Thyroid gland (tissue), 4 donors: ENCODE results near the gene PKD1. TPM values are rescaled to one million over a fixed set of nuclear protein-coding genes. Genes with fewer than 3 reads are reported as not detected.

Experiments used
- DNase-seq, 2 donors: peaks; one replicate each; pipeline ENCODE4 v3.0.0-alpha.2; 2019
- H3K27ac ChIP-seq, 3 donors: fragments of 200-600 bp; sonication (generic); 1 replicate in 2 of 3; 2 replicates in 1 of 3; pipeline ENCODE4 v1.5.1; 2016 to 2019; ENCODE audit warnings: mild to moderate bottlenecking in 1 of 3, moderate library complexity in 1 of 3
- H3K27me3 ChIP-seq: fragments of 200-600 bp; sonication (generic); one replicate; pipeline ENCODE4 v1.5.1; 2019
- H3K36me3 ChIP-seq, 2 donors: fragments of 200-600 bp; sonication (generic); one replicate each; pipeline ENCODE4 v1.5.1; 2016 to 2019
- H3K4me1 ChIP-seq, 2 donors: fragments of 200-600 bp; sonication (generic); one replicate each; pipeline ENCODE4 v1.5.1; 2017 to 2019
- H3K4me3 ChIP-seq, 3 donors: fragments of 200-600 bp; sonication (generic); replicated peaks in 1 of 3; 1 replicate in 2 of 3; 2 replicates in 1 of 3; pipeline ENCODE4 v1.5.1; 2016; ENCODE audit warnings: mild to moderate bottlenecking in 1 of 3
- H3K9me3 ChIP-seq: fragments of 200-600 bp; sonication (generic); one replicate; pipeline ENCODE4 v1.5.1; 2017
- CTCF ChIP-seq, 6 experiments: fragments of 200-600 bp in 3 of 6; fragments of 450-650 bp in 3 of 6; sonication (generic) in 3 of 6; IDR thresholded peaks; one replicate each; pipeline ENCODE4 v1.5.1; 2016 to 2019; ENCODE audit warnings: antibody characterized with exemption in 6 of 6, mild to moderate bottlenecking in 2 of 6, inconsistent platforms in 1 of 6, moderate library complexity in 1 of 6
- POLR2A ChIP-seq, 2 donors: fragments of 450-650 bp; IDR thresholded peaks; one replicate each; pipeline ENCODE4 v1.6.1; 2017; ENCODE audit warnings: antibody characterized with exemption in 2 of 2, mild to moderate bottlenecking in 2 of 2, moderate library complexity in 1 of 2
- WGBS, 2 donors: methylation state at CpG; one replicate each; pipeline ENCODE4 v1.1.5; 2017; 5-methylcytosine and 5-hydroxymethylcytosine counted together
- intact Hi-C: fragments of 100-400 bp; cut with DNase I; formaldehyde crosslinking; loops from one replicate; pipeline ENCODE4 v1.15.1; 2023
- total RNA-seq, 4 donors: library from RNA; depleted of rRNA; stranded (reverse); fragments of >200 nt; gene quantifications; one replicate each; pipeline ENCODE4 v1.2.3, GENCODE V29; 2016

Gene PKD1
- total RNA-seq, 4 donors from 2014 or later, result 66.9 to 153 (median 87.7) TPM

GRCh38 chr16:2061526-2061925 is 74.2 kb downstream of the PKD1 start:
- peaks cover 26 to 36% of the 10 kb centered on the region in 2 donors for H3K36me3 ChIP-seq
- TF ChIP-seq POLR2A (IDR thresholded peaks at IDR 0.05), result no peak
- TF ChIP-seq CTCF (IDR thresholded peaks at IDR 0.05), result no peak
- H3K9me3 ChIP-seq, result no peaks in the 10 kb centered on the region
- WGBS, 2 donors, result 89 to 91% methylated on average over 10 to 13 of the region's 13 CpGs
- no peak overlapping the region for H3K27ac ChIP-seq
- no peak overlapping the region for H3K4me3 ChIP-seq
- H3K27me3 ChIP-seq, result no peaks in the 10 kb centered on the region
- no peak for DNase-seq
- H3K4me1 ChIP-seq, result peaks cover 16 to 21% of the 10 kb centered on the region in 2 donors
- intact Hi-C loops, result no loop called here

GRCh38 chr16:2061023-2061422 is 74.7 kb downstream of the PKD1 start:
- H3K4me3 ChIP-seq, result no peak overlapping the region
- TF ChIP-seq CTCF (IDR thresholded peaks at IDR 0.05) (no peak), POLR2A (IDR thresholded peaks at IDR 0.05) (no peak)
- H3K9me3 ChIP-seq, result no peaks in the 10 kb centered on the region
- no peaks in the 10 kb centered on the region for H3K27me3 ChIP-seq
- 91 to 100% methylated on average over 7 to 13 of the region's 18 CpGs for WGBS, 2 donors
- peaks cover 16 to 25% of the 10 kb centered on the region in 2 donors for H3K4me1 ChIP-seq
- peaks cover 22 to 33% of the 10 kb centered on the region in 2 donors for H3K36me3 ChIP-seq
- intact Hi-C loops, result no loop called here
- DNase-seq, result no peak
- no peak overlapping the region for H3K27ac ChIP-seq

GRCh38 chr16:2060346-2060745 is 75.4 kb downstream of the PKD1 start:
- no peak overlapping the region for H3K4me3 ChIP-seq
- no peaks in the 10 kb centered on the region for H3K27me3 ChIP-seq
- WGBS, 2 donors, result 91 to 96% methylated on average over 9 to 15 of the region's 17 CpGs
- DNase-seq, result no peak
- H3K9me3 ChIP-seq, result no peaks in the 10 kb centered on the region
- TF ChIP-seq CTCF (IDR thresholded peaks at IDR 0.05) (no peak), POLR2A (IDR thresholded peaks at IDR 0.05) (no peak)
- peaks cover 16 to 25% of the 10 kb centered on the region in 2 donors for H3K4me1 ChIP-seq
- H3K27ac ChIP-seq, result no peak overlapping the region
- intact Hi-C loops, result no loop called here
- H3K36me3 ChIP-seq, result peaks cover 16 to 26% of the 10 kb centered on the region in 2 donors

DNA sequence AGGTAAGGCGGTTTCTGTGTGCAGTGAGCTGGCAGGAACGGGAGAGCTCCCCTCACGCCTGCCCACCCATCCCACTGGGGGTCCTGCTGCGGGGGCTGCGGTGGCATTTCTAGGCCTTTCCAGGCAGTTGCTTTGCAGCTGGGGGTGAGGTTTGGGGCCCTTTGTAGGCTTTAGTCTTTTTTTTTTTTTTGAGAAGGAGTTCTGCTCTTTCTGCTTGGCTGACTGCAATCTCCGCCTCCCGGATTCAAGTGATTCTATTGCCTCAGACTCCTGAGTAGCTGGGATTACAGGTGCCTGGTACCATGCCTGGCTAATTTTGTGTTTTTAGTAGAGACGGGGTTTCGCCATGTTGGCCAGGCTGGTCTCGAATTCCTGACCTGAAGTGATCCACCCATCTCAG is 76.8 kb downstream of the PKD1 start:
- H3K4me1 ChIP-seq, result peaks cover 16 to 32% of the 10 kb centered on the region in 2 donors
- H3K27ac ChIP-seq, result peak overlapping the region; percentile 78 to 88 (median 81)
- H3K27me3 ChIP-seq, result no peaks in the 10 kb centered on the region
- intact Hi-C loops, result no loop called here
- no peaks in the 10 kb centered on the region for H3K9me3 ChIP-seq
- TF ChIP-seq CTCF (IDR thresholded peaks at IDR 0.05) (peak in 1 of 6 experiments; percentile 10), POLR2A (IDR thresholded peaks at IDR 0.05) (no peak)
- H3K4me3 ChIP-seq, result no peak overlapping the region
- DNase-seq, result peak; percentile 86 to 89
- peaks cover 12 to 23% of the 10 kb centered on the region in 2 donors for H3K36me3 ChIP-seq
- WGBS, 2 donors, result 34 to 57% methylated on average over 10 of the region's 10 CpGs

GRCh38 chr16:2058420-2058819 is 77.3 kb downstream of the PKD1 start:
- Histone ChIP-seq H3K27ac (peak overlapping the region; percentile 78 to 88 (median 81)), H3K9me3 (no peaks in the 10 kb centered on the region), H3K4me3 (no peak overlapping the region), H3K36me3 (peaks cover 14 to 24% of the 10 kb centered on the region in 2 donors), H3K27me3 (no peaks in the 10 kb centered on the region), H3K4me1 (peaks cover 16 to 32% of the 10 kb centered on the region in 2 donors)
- intact Hi-C loops, result no loop called here
- DNase-seq, result peak in 1 of 2 donors; percentile 18
- 54 to 71% methylated on average over 7 to 13 of the region's 13 CpGs for WGBS, 2 donors
- TF ChIP-seq CTCF (IDR thresholded peaks at IDR 0.05) (no peak), POLR2A (IDR thresholded peaks at IDR 0.05) (no peak)
